B cell (primary cell): ENCODE results near the gene CD180. TPM values are rescaled to one million over a fixed set of nuclear protein-coding genes. Genes with fewer than 3 reads are reported as not detected.

ENCODE experiments used
- ATAC-seq: fragments of 200-7000 bp; cut with Tn5 transposase; one replicate; pipeline ENCODE4 v1.10.0; 2021; ENCODE audit warnings: low read depth, mild to moderate bottlenecking, moderate number of reproducible peaks, moderate library complexity
- CTCF ChIA-PET: fragments of 350-600 bp; sonication (Branson Sonifier 250); formaldehyde crosslinking; loops from one replicate; lab custom pipeline; 2021; ENCODE audit warnings: antibody characterized with exemption, inconsistent platforms; lab: Charles Lee
- POLR2A ChIA-PET: fragments of 350-600 bp; sonication (Branson Sonifier 250); formaldehyde crosslinking; loops from one replicate; lab custom pipeline; 2021; ENCODE audit warnings: antibody characterized with exemption; lab: Charles Lee
- DNase-seq: peaks from one replicate; pipeline ENCODE4 v3.0.0; 2013
- H2AFZ ChIP-seq: 2 replicates; pipeline ENCODE4 v1.6.1; 2012; ENCODE audit warnings: mild to moderate bottlenecking, low read depth, low read length; ENCODE audit not compliant: insufficient read depth, poor library complexity, severe bottlenecking
- H3K27ac ChIP-seq, 2 donors: 1 replicate in 1 of 2; 2 replicates in 1 of 2; pipeline ENCODE4 v1.5.1; 2012 to 2013; ENCODE audit warnings: low read length in 2 of 2, mild to moderate bottlenecking in 2 of 2, moderate library complexity in 1 of 2
- H3K27me3 ChIP-seq, 4 experiments: fragments of 200-600 bp in 1 of 4; sonication (generic) in 1 of 4; replicated peaks in 1 of 4; 1 replicate in 2 of 4; 2 replicates in 2 of 4; pipeline versions ENCODE4 v1.6.1 to v1.7.0; 2013 to 2016; ENCODE audit warnings: low read length in 3 of 4, mild to moderate bottlenecking in 2 of 4, mixed read lengths in 1 of 4, moderate library complexity in 1 of 4; ENCODE audit not compliant: insufficient read depth in 4 of 4, control insufficient read depth in 3 of 4; ENCODE audit errors: control extremely low read depth in 1 of 4
- H3K36me3 ChIP-seq, 2 experiments: replicated peaks in 1 of 2; 1 replicate in 1 of 2; 2 replicates in 1 of 2; pipeline versions ENCODE4 v1.6.1 to v1.7.1; 2013; ENCODE audit warnings: low read length in 1 of 2; ENCODE audit not compliant: insufficient read depth in 2 of 2, control insufficient read depth in 1 of 2; ENCODE audit errors: control extremely low read depth in 1 of 2, extremely low read depth in 1 of 2
- H3K4me1 ChIP-seq, 2 donors: fragments of 200-600 bp in 1 of 2; sonication (generic) in 1 of 2; 1 replicate in 1 of 2; 2 replicates in 1 of 2; pipeline versions ENCODE4 v1.5.1 to v1.6.1; 2013 to 2017; ENCODE audit warnings: low read length in 2 of 2; ENCODE audit not compliant: control insufficient read depth in 2 of 2, insufficient read depth in 2 of 2
- H3K4me2 ChIP-seq: replicated peaks from 2 replicates; pipeline ENCODE3; 2012; ENCODE audit warnings: mild to moderate bottlenecking, low read depth, low read length; ENCODE audit not compliant: poor library complexity, severe bottlenecking
- H3K4me3 ChIP-seq, 5 experiments: fragments of 200-600 bp in 1 of 5; sonication (generic) in 1 of 5; 1 replicate in 3 of 5; 2 replicates in 2 of 5; pipeline versions ENCODE4 v1.5.1 to v1.7.0; 2011 to 2016; ENCODE audit warnings: low read length in 4 of 5, mild to moderate bottlenecking in 4 of 5, low read depth in 2 of 5, control low read depth in 1 of 5, moderate library complexity in 1 of 5; ENCODE audit not compliant: insufficient read depth in 1 of 5; ENCODE audit errors: control extremely low read depth in 1 of 5, extremely low read depth in 1 of 5
- H3K79me2 ChIP-seq: fragments of 200-600 bp; sonication (generic); one replicate; pipeline ENCODE4 v1.6.0; 2016; ENCODE audit warnings: low read length; ENCODE audit not compliant: control insufficient read depth, insufficient read depth
- H3K9ac ChIP-seq: fragments of 200-600 bp; sonication (generic); 2 replicates; pipeline ENCODE4 v1.6.1; 2017; ENCODE audit warnings: mild to moderate bottlenecking, low read length, moderate library complexity
- H3K9me3 ChIP-seq, 3 donors: one replicate each; pipeline versions ENCODE4 v1.6.1 to v1.7.1; 2013; ENCODE audit warnings: low read length in 2 of 3; ENCODE audit not compliant: control insufficient read depth in 2 of 3, insufficient read depth in 1 of 3; ENCODE audit errors: control extremely low read depth in 1 of 3
- H4K20me1 ChIP-seq: 2 replicates; pipeline ENCODE4 v1.6.0; 2012; ENCODE audit warnings: mild to moderate bottlenecking, low read length; ENCODE audit not compliant: insufficient read depth, control insufficient read depth, poor library complexity, severe bottlenecking
- H3K27ac Mint-ChIP-seq: one replicate; pipeline ENCODE4 v1.8.0; 2021; ENCODE audit warnings: mixed read lengths
- H3K27me3 Mint-ChIP-seq: one replicate; pipeline ENCODE4 v1.8.0; 2021; ENCODE audit warnings: mixed read lengths
- H3K4me1 Mint-ChIP-seq: one replicate; pipeline ENCODE4 v1.8.0; 2021; ENCODE audit warnings: mixed read lengths
- H3K4me3 Mint-ChIP-seq: one replicate; pipeline ENCODE4 v1.8.0; 2021; ENCODE audit warnings: mixed read lengths
- H3K9me3 Mint-ChIP-seq: one replicate; pipeline ENCODE4 v1.8.0; 2022; ENCODE audit warnings: mixed read lengths; ENCODE audit not compliant: insufficient read depth
- EZH2 ChIP-seq: IDR thresholded peaks from 2 replicates; pipeline ENCODE4 v1.6.1; 2012; ENCODE audit warnings: borderline replicate concordance, low read depth, mild to moderate bottlenecking, moderate library complexity, low read length; ENCODE audit not compliant: insufficient read depth, poor library complexity, severe bottlenecking
- WGBS: methylation state at CpG from one replicate; pipeline ENCODE4 v1.1.5; 2013; ENCODE audit warnings: missing lambda C conversion rate; ENCODE audit not compliant: insufficient coverage; 5-methylcytosine and 5-hydroxymethylcytosine counted together
- intact Hi-C: fragments of 100-400 bp; cut with micrococcal nuclease; formaldehyde crosslinking; loops from one replicate; pipeline ENCODE4 v1.10.0; 2022
- polyA plus RNA-seq: library from polyadenylated mRNA; depleted of rRNA; stranded (reverse); fragments of >200 nt; gene quantifications from 2 replicates; pipeline ENCODE4 v1.2.3, GENCODE V29; 2012
- total RNA-seq, 2 donors: library from RNA; stranded (reverse); fragments of 120-200 nt in 1 of 2; gene quantifications; 1 replicate in 1 of 2; 2 replicates in 1 of 2; pipeline versions ENCODE4 v1.2.3 to v1.2.4, GENCODE V29; 2013 to 2022
- TF ChIP-seq, protein P1 (sequence below): fragments of 200-600 bp; IDR thresholded peaks from one replicate; pipeline ENCODE4 v1.8.0; 2022; ENCODE audit warnings: antibody characterized with exemption, mild to moderate bottlenecking

CD180 gene
- total and polyA plus RNA-seq, 2 donors (not counting 1 experiment from before 2014, with no cell fraction given): 16.1 to 16.4 TPM

GRCh38 chr5:67241326-67241725 lies 44.7 kb upstream of the CD180 start:
- H3K36me3 ChIP-seq: no peaks in the 10 kb centered on the region
- H3K9me3 ChIP-seq: no peaks in the 10 kb centered on the region
- no peaks in the 10 kb centered on the region for H3K9me3 Mint-ChIP-seq
- ATAC-seq (no peak), DNase-seq (no peak)
- H3K4me1 ChIP-seq: peaks cover 5 to 8% of the 10 kb centered on the region in 2 donors
- no peak overlapping the region for H3K4me2 ChIP-seq
- intact Hi-C loops: no loop called here
- TF ChIP-seq, protein P1, sequence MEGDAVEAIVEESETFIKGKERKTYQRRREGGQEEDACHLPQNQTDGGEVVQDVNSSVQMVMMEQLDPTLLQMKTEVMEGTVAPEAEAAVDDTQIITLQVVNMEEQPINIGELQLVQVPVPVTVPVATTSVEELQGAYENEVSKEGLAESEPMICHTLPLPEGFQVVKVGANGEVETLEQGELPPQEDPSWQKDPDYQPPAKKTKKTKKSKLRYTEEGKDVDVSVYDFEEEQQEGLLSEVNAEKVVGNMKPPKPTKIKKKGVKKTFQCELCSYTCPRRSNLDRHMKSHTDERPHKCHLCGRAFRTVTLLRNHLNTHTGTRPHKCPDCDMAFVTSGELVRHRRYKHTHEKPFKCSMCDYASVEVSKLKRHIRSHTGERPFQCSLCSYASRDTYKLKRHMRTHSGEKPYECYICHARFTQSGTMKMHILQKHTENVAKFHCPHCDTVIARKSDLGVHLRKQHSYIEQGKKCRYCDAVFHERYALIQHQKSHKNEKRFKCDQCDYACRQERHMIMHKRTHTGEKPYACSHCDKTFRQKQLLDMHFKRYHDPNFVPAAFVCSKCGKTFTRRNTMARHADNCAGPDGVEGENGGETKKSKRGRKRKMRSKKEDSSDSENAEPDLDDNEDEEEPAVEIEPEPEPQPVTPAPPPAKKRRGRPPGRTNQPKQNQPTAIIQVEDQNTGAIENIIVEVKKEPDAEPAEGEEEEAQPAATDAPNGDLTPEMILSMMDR: no peak
- TF ChIP-seq EZH2: no peak
- no peaks in the 10 kb centered on the region for H3K79me2 ChIP-seq
- H3K4me3 Mint-ChIP-seq: no peak overlapping the region
- no peaks in the 10 kb centered on the region for H3K27me3 Mint-ChIP-seq
- peaks cover 5% of the 10 kb centered on the region for H3K4me1 Mint-ChIP-seq
- ChIA-PET CTCF (no interaction called here), POLR2A (no interaction called here)
- H3K27ac Mint-ChIP-seq: no peak overlapping the region
- no peak overlapping the region for H2AFZ ChIP-seq
- H3K27me3 ChIP-seq: no peaks in the 10 kb centered on the region
- H3K27ac ChIP-seq: no peak overlapping the region
- H3K9ac ChIP-seq: no peak overlapping the region
- H4K20me1 ChIP-seq: no peaks in the 10 kb centered on the region
- no peak overlapping the region for H3K4me3 ChIP-seq

GRCh38 chr5:67240846-67241245 lies 44.2 kb upstream of the CD180 start:
- ATAC-seq: no peak
- intact Hi-C loops: no loop called here
- Mint-ChIP-seq H3K27me3 (no peaks in the 10 kb centered on the region), H3K4me1 (peaks cover 5% of the 10 kb centered on the region), H3K9me3 (no peaks in the 10 kb centered on the region), H3K4me3 (no peak overlapping the region), H3K27ac (no peak overlapping the region)
- POLR2A ChIA-PET: no interaction called here
- Histone ChIP-seq H3K4me1 (peaks cover 5% of the 10 kb centered on the region in 2 donors), H3K9ac (no peak overlapping the region), H3K27me3 (no peaks in the 10 kb centered on the region), H3K36me3 (no peaks in the 10 kb centered on the region), H3K27ac (no peak overlapping the region), H3K4me2 (no peak overlapping the region), H4K20me1 (no peaks in the 10 kb centered on the region), H3K4me3 (no peak overlapping the region), H3K9me3 (no peaks in the 10 kb centered on the region), H3K79me2 (no peaks in the 10 kb centered on the region), H2AFZ (no peak overlapping the region)
- CTCF ChIA-PET: no interaction called here
- TF ChIP-seq EZH2: no peak
- no CpG with 5 or more reads among the region's 3 CpGs for WGBS
- no peak for DNase-seq
